ENCODE measurements around the gene SLC35A3. TPM values are rescaled to one million over a fixed set of nuclear protein-coding genes. Genes with fewer than 3 reads are reported as not detected.

Gene SLC35A3
- total and polyA plus RNA-seq, 10 of the 15 experiments (the other 5 are each of a cell fraction or from before 2014, with no cell fraction given), result 3.6 to 24.3 (median 15.4) TPM

GRCh38 chr1:100061681-100062080 is 91.9 kb downstream of the SLC35A3 start (continued):
- no peak for TF ChIP-seq ATF3 (IDR thresholded peaks at IDR 0.05; ENCODE audit: borderline replicate concordance, extremely low read depth, low read depth, low read length)
- TF ChIP-seq TAF1 (IDR thresholded peaks at IDR 0.05; ENCODE audit: borderline replicate concordance, low read depth, low read length), result no peak

DNA sequence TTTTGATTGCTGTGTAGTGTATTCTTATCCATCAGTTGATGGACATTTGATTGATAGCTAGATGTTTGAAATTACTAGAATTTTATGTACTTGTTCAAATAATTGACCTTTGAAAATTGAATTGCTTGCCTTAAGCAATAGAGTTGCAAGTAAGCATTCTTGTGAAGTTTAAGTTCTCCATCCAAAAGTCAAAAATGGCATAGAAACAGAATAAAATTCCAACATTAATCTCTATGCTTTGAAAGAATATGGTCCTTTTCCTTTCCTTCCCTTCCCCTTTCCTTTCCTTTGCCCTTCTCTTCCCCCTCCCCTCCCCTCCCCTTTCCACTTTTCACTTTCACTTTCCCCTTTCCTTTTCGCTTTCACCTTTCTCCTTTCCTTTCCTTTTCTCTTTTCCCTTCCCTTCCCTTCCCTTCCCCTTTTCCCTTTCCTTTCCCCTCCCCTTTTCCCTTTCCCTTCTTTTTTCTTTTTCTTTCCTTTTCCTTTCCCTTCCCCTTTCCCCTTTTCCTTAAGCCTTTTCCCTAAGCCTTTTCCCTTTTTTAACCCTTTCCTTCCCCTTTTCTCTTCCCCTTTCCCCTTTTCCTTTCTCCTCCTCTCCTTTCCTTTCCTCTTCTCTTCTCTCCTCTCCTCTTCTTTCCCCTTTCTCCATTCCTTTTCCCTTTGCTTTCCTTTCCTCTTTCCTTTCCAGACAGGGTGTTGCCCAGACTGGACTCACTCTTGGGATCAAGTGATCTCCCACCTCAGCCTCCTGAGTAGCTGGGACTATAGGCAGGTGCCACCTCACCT is 95.6 kb downstream of the SLC35A3 start:
- Histone ChIP-seq H2AFZ (ENCODE audit: control insufficient read depth, low read depth, low read length) (no peak overlapping the region), H4K20me1 (ENCODE audit: control insufficient read depth, insufficient read depth) (no peaks in the 10 kb centered on the region), H3K27me3 (replicated peaks in 1 of 2; ENCODE audit: control insufficient read depth in 2 of 2, insufficient read depth in 2 of 2, low read length in 1 of 2) (no peaks in the 10 kb centered on the region), H3K79me2 (ENCODE audit: control insufficient read depth, insufficient read depth, low read length) (peaks cover 3% of the 10 kb centered on the region), H3K4me1 (ENCODE audit: control insufficient read depth, insufficient read depth, low read length) (no peaks in the 10 kb centered on the region), H3K4me2 (ENCODE audit: control insufficient read depth, insufficient read depth) (no peak overlapping the region), H3K36me3 (ENCODE audit: control insufficient read depth in 2 of 2, insufficient read depth in 2 of 2, low read length in 1 of 2) (peaks cover 18 to 37% of the 10 kb centered on the region in 2 experiments), H3K9ac (ENCODE audit: control insufficient read depth, insufficient read depth, low read length) (no peak overlapping the region), H3K4me3 (no peak overlapping the region), H3K27ac (ENCODE audit: control insufficient read depth, insufficient read depth) (no peak overlapping the region; the same call in 1 of the 2 replicates), H3K9me3 (replicated peaks; ENCODE audit: control insufficient read depth, insufficient read depth, low read length) (no peaks in the 10 kb centered on the region)
- in situ Hi-C loops (cut with MboI), result no loop called here
- intact Hi-C loops (cut with micrococcal nuclease; ENCODE audit: unreplicated experiment), result no loop called here
- DNase-seq (ENCODE audit: low read depth, low spot score), result no peak
- 78% methylated on average over 1 of the region's 1 CpG for WGBS (ENCODE audit: insufficient coverage, insufficient replicate concordance, low lambda C conversion rate, missing lambda C conversion rate)
- CTCF ChIA-PET, result interaction anchor here (0.7 kb wide), 1 partner anchor 127 kb away, joined by 3 read pairs; no protein-coding TSS in a partner anchor
- POLR2A ChIA-PET, result interaction anchor here (0.6 to 1.2 kb wide), 2 partner anchors 9 to 178 kb away, joined by 4 to 5 read pairs; no protein-coding TSS in a partner anchor
- BruUV-seq (replicated peaks), result no TSS peak
- RAD21 ChIA-PET (ENCODE audit: unreplicated experiment), result interaction anchor here (1.2 to 1.3 kb wide), 2 partner anchors 11 to 22 kb away, joined by 3 to 4 read pairs; no protein-coding TSS in a partner anchor
- FAIRE-seq, result no peak
- SMC1A ChIA-PET (ENCODE audit: uncharacterized antibody, unreplicated experiment), result interaction anchor here (0.6 to 1.9 kb wide), 5 partner anchors 10 to 202 kb away, joined by 3 to 7 read pairs (median 3); no protein-coding TSS in a partner anchor
- ATAC-seq, result no peak
- no peak for TF ChIP-seq KDM1A (IDR thresholded peaks at IDR 0.05; ENCODE audit: borderline replicate concordance)
- TF ChIP-seq IKZF2 (IDR thresholded peaks at IDR 0.05), result peak; percentile 83 to 90
- no peak for TF ChIP-seq CHD1 (IDR thresholded peaks at IDR 0.05; ENCODE audit: low read depth, low read length)
- TF ChIP-seq RELB (IDR thresholded peaks at IDR 0.05; ENCODE audit: low read depth), result 0 out of 2 replicates have a peak, but pooled peaks have one; percentile 56
- peak; percentile 66; the same call in 1 of the 2 replicates for TF ChIP-seq HDGF (IDR thresholded peaks at IDR 0.05)
- TF ChIP-seq, protein P1, sequence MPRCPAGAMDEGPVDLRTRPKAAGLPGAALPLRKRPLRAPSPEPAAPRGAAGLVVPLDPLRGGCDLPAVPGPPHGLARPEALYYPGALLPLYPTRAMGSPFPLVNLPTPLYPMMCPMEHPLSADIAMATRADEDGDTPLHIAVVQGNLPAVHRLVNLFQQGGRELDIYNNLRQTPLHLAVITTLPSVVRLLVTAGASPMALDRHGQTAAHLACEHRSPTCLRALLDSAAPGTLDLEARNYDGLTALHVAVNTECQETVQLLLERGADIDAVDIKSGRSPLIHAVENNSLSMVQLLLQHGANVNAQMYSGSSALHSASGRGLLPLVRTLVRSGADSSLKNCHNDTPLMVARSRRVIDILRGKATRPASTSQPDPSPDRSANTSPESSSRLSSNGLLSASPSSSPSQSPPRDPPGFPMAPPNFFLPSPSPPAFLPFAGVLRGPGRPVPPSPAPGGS (IDR thresholded peaks at IDR 0.05; ENCODE audit: borderline replicate concordance, insufficient read depth, low read depth, low read length, poor library complexity, severe bottlenecking), result no peak
- no peak for TF ChIP-seq BRCA1 (IDR thresholded peaks at IDR 0.05; ENCODE audit: low read depth, low read length)
- no peak for TF ChIP-seq ZBED1 (IDR thresholded peaks at IDR 0.05; ENCODE audit: borderline replicate concordance)
- TF ChIP-seq, protein P2, sequence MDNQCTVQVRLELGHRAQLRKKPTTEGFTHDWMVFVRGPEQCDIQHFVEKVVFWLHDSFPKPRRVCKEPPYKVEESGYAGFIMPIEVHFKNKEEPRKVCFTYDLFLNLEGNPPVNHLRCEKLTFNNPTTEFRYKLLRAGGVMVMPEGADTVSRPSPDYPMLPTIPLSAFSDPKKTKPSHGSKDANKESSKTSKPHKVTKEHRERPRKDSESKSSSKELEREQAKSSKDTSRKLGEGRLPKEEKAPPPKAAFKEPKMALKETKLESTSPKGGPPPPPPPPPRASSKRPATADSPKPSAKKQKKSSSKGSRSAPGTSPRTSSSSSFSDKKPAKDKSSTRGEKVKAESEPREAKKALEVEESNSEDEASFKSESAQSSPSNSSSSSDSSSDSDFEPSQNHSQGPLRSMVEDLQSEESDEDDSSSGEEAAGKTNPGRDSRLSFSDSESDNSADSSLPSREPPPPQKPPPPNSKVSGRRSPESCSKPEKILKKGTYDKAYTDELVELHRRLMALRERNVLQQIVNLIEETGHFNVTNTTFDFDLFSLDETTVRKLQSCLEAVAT (IDR thresholded peaks at IDR 0.05), result 0 out of 2 replicates have a peak, but pooled peaks have one; percentile 23
- TF ChIP-seq NKRF (conservative IDR thresholded peaks at IDR 0.05), result no peak
- peak; percentile 52; the same call in 1 of the 2 replicates for TF ChIP-seq NBN (IDR thresholded peaks at IDR 0.05)
- TF ChIP-seq YBX1 (IDR thresholded peaks at IDR 0.05), result no peak
- TF ChIP-seq CREB1 (IDR thresholded peaks at IDR 0.05; ENCODE audit: low read depth), result no peak
